Small intestine (tissue), 7 donors: Measurements from ENCODE around the gene GPX6. TPM values are rescaled to one million over a fixed set of nuclear protein-coding genes. Genes with fewer than 3 reads are reported as not detected.

Source experiments
- DNase-seq, 2 donors: peaks; one replicate each; pipeline versions ENCODE4 v3.0.0 to v3.0.0-alpha.2; 2013
- FAIRE-seq: peaks from 2 replicates; lab custom pipeline; 2012; peaks lifted over from hg19 to GRCh38; lab: Jason Lieb, UNC
- H3K27ac ChIP-seq, 3 donors: one replicate each; pipeline ENCODE4 v1.5.1; 2013; ENCODE audit warnings: low read length in 2 of 3, mild to moderate bottlenecking in 2 of 3, control low read depth in 1 of 3, inconsistent platforms in 1 of 3, low read depth in 1 of 3, moderate library complexity in 1 of 3
- H3K27me3 ChIP-seq, 3 donors: one replicate each; pipeline ENCODE4 v1.6.1; 2013; ENCODE audit warnings: low read length in 3 of 3, inconsistent platforms in 1 of 3; ENCODE audit not compliant: control insufficient read depth in 3 of 3, insufficient read depth in 3 of 3
- H3K36me3 ChIP-seq, 3 donors: one replicate each; pipeline ENCODE4 v1.6.1; 2013; ENCODE audit warnings: low read length in 3 of 3, inconsistent platforms in 1 of 3, low read depth in 1 of 3, mild to moderate bottlenecking in 1 of 3, moderate library complexity in 1 of 3; ENCODE audit not compliant: control insufficient read depth in 3 of 3, insufficient read depth in 2 of 3
- H3K4me1 ChIP-seq, 3 donors: one replicate each; pipeline ENCODE4 v1.6.1; 2013; ENCODE audit warnings: low read length in 2 of 3, inconsistent platforms in 1 of 3, low read depth in 1 of 3, mild to moderate bottlenecking in 1 of 3, moderate library complexity in 1 of 3; ENCODE audit not compliant: control insufficient read depth in 3 of 3, insufficient read depth in 2 of 3
- H3K4me3 ChIP-seq, 3 donors: one replicate each; pipeline ENCODE4 v1.5.1; 2013; ENCODE audit warnings: low read length in 3 of 3, control low read depth in 1 of 3, inconsistent platforms in 1 of 3, low read depth in 1 of 3, mild to moderate bottlenecking in 1 of 3, moderate library complexity in 1 of 3
- H3K9me3 ChIP-seq, 2 donors: one replicate each; pipeline ENCODE4 v1.6.1; 2013; ENCODE audit warnings: low read depth in 1 of 2, low read length in 1 of 2; ENCODE audit not compliant: control insufficient read depth in 2 of 2, insufficient read depth in 1 of 2
- WGBS, 3 donors: extraction: QIAGEN DNeasy Blood & Tissue Kit; methylation state at CpG; one replicate each; pipeline ENCODE4 v1.1.7; 2013; 5-methylcytosine and 5-hydroxymethylcytosine counted together
- polyA plus RNA-seq, 4 donors: library from polyadenylated mRNA; stranded (reverse) in 3 of 4; unstranded in 1 of 4; fragments of 200-250 nt in 3 of 4; fragments of 120-200 nt in 1 of 4; gene quantifications; one replicate each; pipeline versions ENCODE4 v1.2.1 to v1.2.3, GENCODE V29; 2013
- donor health status: healthy with polysubstance abuse.
- donor health status: control.
- donor health status: control.
- donor health status: Bipolar disorder and iron deficiency.
- donor health status: healthy.

The GPX6 gene
- polyA plus RNA-seq, 4 donors, result not detected

DNA sequence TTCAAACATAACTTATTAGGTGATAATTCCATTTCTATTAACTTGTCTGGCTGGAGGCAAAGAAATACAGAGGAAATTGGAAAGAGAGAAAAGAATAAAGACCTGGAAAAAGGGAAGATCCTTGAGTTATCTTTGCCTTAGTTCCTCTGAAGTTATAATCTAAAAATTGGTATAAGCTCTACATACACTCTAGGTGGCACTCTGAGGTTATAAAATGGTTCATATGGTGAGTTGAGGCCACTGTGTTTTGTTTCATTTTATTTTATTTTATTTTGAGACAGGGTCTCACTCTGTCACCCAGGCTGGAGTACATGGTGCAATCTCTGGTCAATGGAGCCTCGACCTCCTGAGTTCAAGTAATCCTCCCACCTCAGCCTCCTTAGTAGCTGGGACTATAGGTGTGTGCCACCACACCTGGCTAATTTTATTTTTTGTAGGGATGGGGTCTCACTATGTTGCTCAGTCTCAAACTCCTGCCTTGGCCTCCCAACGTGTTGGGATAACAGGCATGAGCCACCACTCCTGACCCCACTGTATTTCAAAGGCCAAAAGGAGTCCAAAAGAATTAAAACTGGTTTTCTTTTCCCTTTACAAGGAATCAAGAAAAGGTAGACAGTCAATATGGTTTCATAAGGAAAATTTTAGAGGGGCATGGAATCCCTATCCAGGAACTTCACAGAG is 19.4 kb downstream of the GPX6 start:
- 19 to 32% (median 27%) methylated on average over 2 of the region's 2 CpGs for WGBS, 3 donors

DNA sequence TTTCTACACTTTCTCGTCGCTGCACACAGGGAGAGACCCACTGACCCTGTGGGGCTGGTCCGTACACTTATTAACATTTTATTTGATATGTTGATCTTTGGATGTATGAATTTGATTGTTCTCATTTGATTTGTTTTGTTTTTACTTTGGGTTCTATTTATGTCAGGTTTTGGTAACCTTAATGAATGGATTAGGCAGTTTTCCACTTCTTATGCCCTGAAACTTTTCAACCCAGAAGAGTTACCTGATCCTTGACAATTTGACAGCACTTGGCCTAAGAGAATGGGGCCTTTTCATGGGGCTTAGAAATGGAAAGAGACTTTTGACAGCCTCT is 23.6 kb downstream of the GPX6 start:
- no peak for DNase-seq
- 27 to 49% (median 37%) methylated on average over 3 of the region's 3 CpGs for WGBS, 3 donors
- H3K9me3 ChIP-seq, result no peaks in the 10 kb centered on the region
- no peaks in the 10 kb centered on the region for H3K36me3 ChIP-seq
- no peak for FAIRE-seq
- H3K27me3 ChIP-seq, result peaks cover 0 to 28% (median 10%) of the 10 kb centered on the region in 3 donors
- no peak overlapping the region for H3K4me3 ChIP-seq
- no peak overlapping the region for H3K27ac ChIP-seq
- H3K4me1 ChIP-seq, result no peaks in the 10 kb centered on the region

More for the DNA sequence above, 19.4 kb downstream of the GPX6 start:
- Histone ChIP-seq H3K4me1 (no peaks in the 10 kb centered on the region), H3K27me3 (peaks cover 0 to 8% (median 0%) of the 10 kb centered on the region in 3 donors), H3K36me3 (no peaks in the 10 kb centered on the region), H3K9me3 (no peaks in the 10 kb centered on the region), H3K4me3 (no peak overlapping the region), H3K27ac (no peak overlapping the region)
- no peak for FAIRE-seq
- no peak for DNase-seq

DNA sequence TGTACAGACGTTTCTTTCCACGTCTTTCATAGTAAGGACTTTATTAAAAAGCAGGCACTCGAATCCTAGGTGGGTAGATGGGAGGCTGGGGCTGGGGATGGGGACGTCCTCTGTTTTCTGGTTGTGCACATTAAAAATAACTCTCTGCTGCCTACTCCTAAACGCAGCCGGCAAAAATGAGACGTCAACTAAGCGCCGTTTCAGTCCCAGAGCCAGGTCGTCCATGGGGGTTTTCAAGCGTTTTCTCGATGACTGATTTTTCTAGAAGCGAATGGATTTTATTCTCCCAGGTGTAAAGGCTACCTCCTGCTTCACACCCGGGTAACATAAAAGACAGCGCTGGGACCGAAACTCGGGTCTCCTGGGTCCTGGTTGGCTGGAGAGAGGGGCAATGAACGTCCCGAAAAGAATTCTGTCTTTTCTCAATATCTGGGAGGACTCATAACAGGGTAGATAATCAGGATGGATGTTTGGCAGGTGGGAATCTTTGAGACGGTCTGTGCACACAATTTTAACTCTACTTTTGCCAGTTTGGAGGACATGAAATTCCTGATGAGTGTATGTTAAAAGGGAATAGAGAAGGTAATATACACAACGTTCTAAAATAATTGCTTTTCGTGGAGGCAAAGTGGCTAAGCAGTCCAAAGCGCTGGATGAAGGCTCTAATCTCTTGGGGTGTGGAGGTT is 25.2 kb downstream of the GPX6 start:
- Histone ChIP-seq H3K4me1 (no peaks in the 10 kb centered on the region), H3K27ac (no peak overlapping the region), H3K9me3 (no peaks in the 10 kb centered on the region), H3K27me3 (peaks cover 0 to 28% (median 12%) of the 10 kb centered on the region in 3 donors), H3K4me3 (peak overlapping the region in 1 of 3 donors; percentile 46), H3K36me3 (no peaks in the 10 kb centered on the region)
- 16 to 26% (median 26%) methylated on average over 23 of the region's 23 CpGs for WGBS, 3 donors
- FAIRE-seq, result no peak
- no peak for DNase-seq

DNA sequence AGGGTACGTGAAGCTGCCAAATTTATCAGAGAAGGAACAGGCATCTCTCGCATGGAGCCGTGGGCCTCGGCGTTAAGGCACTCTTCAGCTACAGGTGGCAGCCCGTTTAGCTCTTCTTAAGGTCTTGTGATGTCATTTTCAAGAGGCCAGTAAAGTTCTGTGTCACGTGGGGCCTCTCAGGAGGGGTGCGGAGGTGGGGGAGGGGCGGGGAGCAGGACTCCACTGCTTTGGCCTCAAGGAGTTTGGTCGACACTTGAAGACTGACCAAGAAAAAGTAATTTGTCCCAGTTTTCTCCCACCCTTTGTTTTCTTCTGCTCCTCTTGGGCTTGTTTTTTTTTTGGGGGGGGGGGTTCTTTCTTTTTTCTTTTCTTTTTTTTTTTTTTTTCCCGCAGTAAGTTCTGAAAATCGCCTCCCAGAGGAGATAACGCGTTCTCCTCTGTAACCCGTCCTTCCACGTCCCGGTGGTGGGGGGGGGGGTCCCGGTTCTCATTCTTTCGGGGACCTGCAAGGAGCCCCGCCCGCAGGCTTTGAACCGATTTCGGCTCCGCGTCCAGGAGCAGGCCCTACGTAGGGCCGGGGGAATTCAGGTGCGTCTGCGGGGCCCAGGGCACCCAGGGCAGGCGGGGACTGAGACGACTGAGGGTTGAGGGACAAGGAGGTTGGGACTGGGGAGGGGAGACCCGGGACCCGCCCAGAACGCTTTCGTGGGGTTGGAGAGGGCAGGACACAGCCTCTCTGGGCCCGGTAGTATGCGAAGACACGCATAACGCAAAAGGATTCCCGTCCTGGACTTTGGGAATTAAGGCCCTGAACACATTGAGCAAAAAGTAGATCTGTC is 26.0 kb downstream of the GPX6 start:
- no peak for FAIRE-seq
- 4 to 13% (median 11%) methylated on average over 40 of the region's 40 CpGs for WGBS, 3 donors
- peak overlapping the region in 1 of 3 donors; percentile 21 for H3K27ac ChIP-seq

DNA sequence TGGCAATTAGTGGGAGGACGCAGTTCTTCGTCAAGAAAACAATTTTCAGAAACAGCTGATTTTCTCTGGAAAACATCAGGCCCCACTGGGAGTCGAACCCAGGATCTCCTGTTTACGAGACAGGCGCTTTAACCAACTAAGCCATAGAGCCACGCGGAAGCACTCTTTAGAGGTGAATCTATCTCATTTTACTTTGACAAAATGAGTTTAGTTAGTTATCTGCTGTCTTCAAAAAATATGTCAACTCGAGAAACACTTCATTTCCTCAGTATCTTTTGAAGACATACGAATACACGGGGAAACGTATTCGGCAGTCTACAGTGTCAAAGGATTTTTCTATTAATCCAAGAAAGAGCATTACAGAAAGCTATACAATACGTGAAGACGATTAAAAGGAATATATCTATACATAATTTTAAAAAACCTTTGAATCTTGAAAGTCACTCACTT is 26.7 kb downstream of the GPX6 start:
- DNase-seq, result peak in 1 of 2 donors; percentile 39

More for the DNA sequence above, 26.0 kb downstream of the GPX6 start:
- peak in 1 of 2 donors; percentile 62 for DNase-seq
- H3K27me3 ChIP-seq, result peaks cover 0 to 28% (median 13%) of the 10 kb centered on the region in 3 donors
- peak overlapping the region in 1 of 3 donors; percentile 46 for H3K4me3 ChIP-seq
- no peaks in the 10 kb centered on the region for H3K9me3 ChIP-seq
- no peaks in the 10 kb centered on the region for H3K4me1 ChIP-seq
- H3K36me3 ChIP-seq, result no peaks in the 10 kb centered on the region

DNA sequence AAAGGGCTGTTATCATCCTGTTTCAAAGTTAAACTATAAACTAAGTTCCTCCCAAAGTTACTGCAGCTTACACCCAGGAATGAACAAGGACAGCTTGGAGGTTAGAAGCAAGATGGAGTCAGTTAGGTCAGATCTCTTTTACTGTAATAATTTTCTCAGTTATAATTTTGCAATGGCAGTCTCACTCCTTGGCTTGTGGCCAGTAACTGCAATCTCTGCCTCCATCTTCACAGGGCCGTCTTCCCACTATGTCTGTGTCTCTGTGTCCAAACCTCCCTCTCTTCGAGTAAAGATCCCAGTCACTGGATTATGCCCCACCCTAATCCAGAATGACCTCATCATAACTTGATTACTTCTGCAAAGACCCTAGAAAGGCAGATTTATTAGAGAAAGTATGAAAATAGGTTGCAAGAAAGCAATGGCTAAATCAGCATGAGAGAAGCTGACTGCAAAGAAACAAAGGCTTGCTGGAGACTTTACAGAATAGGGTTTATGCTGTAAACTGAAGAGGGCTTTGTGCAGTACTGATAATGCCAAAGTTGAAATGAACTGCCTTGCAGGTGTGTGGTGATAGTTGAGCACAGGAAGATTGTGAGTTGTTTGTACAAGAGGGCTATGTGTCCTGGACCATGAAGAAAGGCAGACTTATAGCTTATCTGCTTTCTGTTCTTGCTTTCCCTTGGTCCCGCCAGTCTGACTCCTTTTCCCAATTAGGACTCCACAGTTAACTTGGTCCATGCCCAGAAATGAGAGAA is 28.4 kb downstream of the GPX6 start:
- Histone ChIP-seq H3K27ac (no peak overlapping the region), H3K4me3 (no peak overlapping the region), H3K4me1 (no peaks in the 10 kb centered on the region), H3K27me3 (peaks cover 0 to 32% (median 13%) of the 10 kb centered on the region in 3 donors), H3K36me3 (no peaks in the 10 kb centered on the region), H3K9me3 (no peaks in the 10 kb centered on the region)
- DNase-seq (no peak), FAIRE-seq (no peak)
- 60 to 72% (median 66%) methylated on average over 3 of the region's 3 CpGs for WGBS, 3 donors

More for the DNA sequence above, 26.7 kb downstream of the GPX6 start:
- peak overlapping the region in 1 of 3 donors; percentile 46 for H3K4me3 ChIP-seq
- peaks cover 0 to 28% (median 13%) of the 10 kb centered on the region in 3 donors for H3K27me3 ChIP-seq
- H3K36me3 ChIP-seq, result no peaks in the 10 kb centered on the region
- 20 to 49% (median 33%) methylated on average over 14 of the region's 14 CpGs for WGBS, 3 donors
- no peaks in the 10 kb centered on the region for H3K9me3 ChIP-seq
- no peaks in the 10 kb centered on the region for H3K4me1 ChIP-seq
- peak overlapping the region in 1 of 3 donors; percentile 12 for H3K27ac ChIP-seq
- FAIRE-seq, result no peak

DNA sequence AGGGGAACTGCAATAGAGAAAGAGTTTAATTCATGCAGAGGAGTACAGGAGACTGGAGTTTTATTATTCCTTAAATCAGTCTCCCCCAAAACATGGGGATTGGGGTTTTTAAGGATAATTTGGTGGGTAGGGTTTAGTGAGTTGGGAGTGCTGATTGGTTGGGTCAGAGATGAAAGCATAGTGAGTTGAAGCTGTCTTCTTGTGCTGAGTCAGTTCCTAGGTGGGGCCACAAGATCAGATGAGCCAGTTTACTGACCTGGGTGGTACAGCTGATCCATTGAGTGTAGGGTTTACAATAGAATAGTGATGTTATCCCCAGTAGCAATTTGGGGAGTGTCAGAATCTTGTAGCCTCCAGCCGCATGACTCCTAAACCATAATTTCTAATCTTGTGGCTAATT is 29.1 kb downstream of the GPX6 start:
- Histone ChIP-seq H3K27me3 (peaks cover 0 to 32% (median 17%) of the 10 kb centered on the region in 3 donors), H3K36me3 (no peaks in the 10 kb centered on the region), H3K4me3 (no peak overlapping the region), H3K9me3 (no peaks in the 10 kb centered on the region), H3K27ac (no peak overlapping the region), H3K4me1 (no peaks in the 10 kb centered on the region)
- no peak for FAIRE-seq
- WGBS, 3 donors, result 83 to 100% (median 95%) methylated on average over 1 of the region's 1 CpG
- no peak for DNase-seq
